Skeletal muscle tissue (tissue), 4 donors: ENCODE data around the gene BACH2. TPM values are rescaled to one million over a fixed set of nuclear protein-coding genes. Genes with fewer than 3 reads are reported as not detected.
"Not testable (repeated sequence)": the region's sequence is repeated elsewhere in the genome, so short reads cannot be mapped to it uniquely, and the experiment has no call there.

Source experiments
- H3K27ac ChIP-seq: one replicate; pipeline ENCODE4 v1.7.0; 2013; ENCODE audit warnings: mild to moderate bottlenecking, low read depth, low read length, inconsistent platforms
- H3K27me3 ChIP-seq, 3 donors: one replicate each; pipeline ENCODE4 v1.7.0; 2013; ENCODE audit warnings: low read length in 3 of 3; ENCODE audit not compliant: control insufficient read depth in 3 of 3, insufficient read depth in 3 of 3
- H3K36me3 ChIP-seq, 3 donors: one replicate each; pipeline ENCODE4 v1.7.0; 2013; ENCODE audit warnings: low read length in 3 of 3; ENCODE audit not compliant: control insufficient read depth in 3 of 3, insufficient read depth in 3 of 3
- H3K4me1 ChIP-seq, 3 donors: one replicate each; pipeline ENCODE4 v1.7.0; 2013; ENCODE audit warnings: low read length in 3 of 3, mild to moderate bottlenecking in 3 of 3; ENCODE audit not compliant: control insufficient read depth in 3 of 3, insufficient read depth in 3 of 3
- H3K4me3 ChIP-seq, 3 donors: one replicate each; pipeline ENCODE4 v1.7.0; 2013; ENCODE audit warnings: low read length in 3 of 3
- H3K9ac ChIP-seq, 3 donors: one replicate each; pipeline ENCODE4 v1.7.0; 2013; ENCODE audit warnings: low read length in 3 of 3, mild to moderate bottlenecking in 3 of 3, moderate library complexity in 2 of 3, low read depth in 1 of 3
- H3K9me3 ChIP-seq, 3 donors: one replicate each; pipeline ENCODE4 v1.7.0; 2013; ENCODE audit warnings: low read length in 3 of 3; ENCODE audit not compliant: control insufficient read depth in 3 of 3
- total RNA-seq: library from RNA; depleted of rRNA; stranded (reverse); fragments of >200 nt; gene quantifications from one replicate; pipeline ENCODE4 v1.2.3, GENCODE V29; 2014
- donor health status: Osteomylitis.

The BACH2 gene
- total RNA-seq, 1 donor from 2014 or later = 3.7 TPM

GRCh38 chr6:90136837-90137568 is 159.6 kb downstream of the BACH2 start:
- no peak overlapping the region for H3K4me3 ChIP-seq
- H3K27ac ChIP-seq = peak overlapping the region; percentile 78
- H3K9ac ChIP-seq = peak overlapping the region in 1 of 3 donors; percentile 28
- no peaks in the 10 kb centered on the region for H3K27me3 ChIP-seq
- no peaks in the 10 kb centered on the region for H3K36me3 ChIP-seq
- H3K9me3 ChIP-seq = no peaks in the 10 kb centered on the region
- peaks cover 24 to 31% (median 27%) of the 10 kb centered on the region in 3 donors for H3K4me1 ChIP-seq

- no peak overlapping the region for H3K4me3 ChIP-seq
- peak overlapping the region; percentile 25 for H3K27ac ChIP-seq
- no peaks in the 10 kb centered on the region for H3K27me3 ChIP-seq
- no peaks in the 10 kb centered on the region for H3K9me3 ChIP-seq
- H3K9ac ChIP-seq = peak overlapping the region in 1 of 3 donors; percentile 26
- H3K4me1 ChIP-seq = peaks cover 31 to 35% (median 32%) of the 10 kb centered on the region in 3 donors
- no peaks in the 10 kb centered on the region for H3K36me3 ChIP-seq
These were observed 160.5 kb downstream of the BACH2 start for GRCh38 chr6:90136176-90136575.

GRCh38 chr6:90135667-90136066 is 161.0 kb downstream of the BACH2 start:
- Histone ChIP-seq H3K4me3 (no peak overlapping the region), H3K4me1 (peaks cover 32 to 35% (median 32%) of the 10 kb centered on the region in 3 donors), H3K9ac (peak overlapping the region in 1 of 3 donors; percentile 26), H3K27ac (peak overlapping the region; percentile 25), H3K9me3 (no peaks in the 10 kb centered on the region), H3K27me3 (no peaks in the 10 kb centered on the region), H3K36me3 (no peaks in the 10 kb centered on the region)

- not testable (repeated sequence) for H3K36me3 ChIP-seq, H3K9ac ChIP-seq, H3K27me3 ChIP-seq, H3K27ac ChIP-seq, H3K9me3 ChIP-seq, H3K4me3 ChIP-seq
- H3K4me1 ChIP-seq = peaks cover 32 to 35% (median 32%) of the 10 kb centered on the region in 3 donors
These were observed 163.0 kb downstream of the BACH2 start for GRCh38 chr6:90133664-90134063.

GRCh38 chr6:90131614-90132423 is 164.8 kb downstream of the BACH2 start:
- H3K27ac ChIP-seq = peak overlapping the region; percentile 51
- no peak overlapping the region for H3K9ac ChIP-seq
- H3K27me3 ChIP-seq = no peaks in the 10 kb centered on the region
- H3K36me3 ChIP-seq = no peaks in the 10 kb centered on the region
- peaks cover 18 to 24% (median 20%) of the 10 kb centered on the region in 3 donors for H3K4me1 ChIP-seq
- no peaks in the 10 kb centered on the region for H3K9me3 ChIP-seq
- H3K4me3 ChIP-seq = no peak overlapping the region

- peak overlapping the region; percentile 21 for H3K27ac ChIP-seq
- H3K36me3 ChIP-seq = no peaks in the 10 kb centered on the region
- no peak overlapping the region for H3K4me3 ChIP-seq
- H3K27me3 ChIP-seq = no peaks in the 10 kb centered on the region
- no peak overlapping the region for H3K9ac ChIP-seq
- no peaks in the 10 kb centered on the region for H3K9me3 ChIP-seq
- H3K4me1 ChIP-seq = peaks cover 19 to 22% (median 20%) of the 10 kb centered on the region in 3 donors
These were observed 165.5 kb downstream of the BACH2 start for GRCh38 chr6:90131125-90131524.

- not testable (repeated sequence) for H3K36me3 ChIP-seq, H3K4me3 ChIP-seq
- peaks cover 17 to 31% (median 23%) of the 10 kb centered on the region in 3 donors for H3K4me1 ChIP-seq
These were observed 168.0 kb downstream of the BACH2 start for GRCh38 chr6:90128687-90129086.

GRCh38 chr6:90127595-90127994 is 169.0 kb downstream of the BACH2 start:
- Histone ChIP-seq H3K9ac (no peak overlapping the region), H3K4me3 (no peak overlapping the region), H3K9me3 (no peaks in the 10 kb centered on the region), H3K27me3 (no peaks in the 10 kb centered on the region), H3K4me1 (peaks cover 14 to 28% (median 20%) of the 10 kb centered on the region in 3 donors), H3K36me3 (no peaks in the 10 kb centered on the region), H3K27ac (no peak overlapping the region)

More at GRCh38 chr6:90128687-90129086, 168.0 kb downstream of the BACH2 start:
- not testable (repeated sequence) for H3K9ac ChIP-seq, H3K27me3 ChIP-seq, H3K27ac ChIP-seq, H3K9me3 ChIP-seq

- Histone ChIP-seq H3K9ac (no peak overlapping the region), H3K9me3 (no peaks in the 10 kb centered on the region), H3K27me3 (no peaks in the 10 kb centered on the region), H3K4me1 (peaks cover 11 to 25% (median 12%) of the 10 kb centered on the region in 3 donors), H3K27ac (no peak overlapping the region), H3K4me3 (no peak overlapping the region), H3K36me3 (no peaks in the 10 kb centered on the region)
These were observed 169.8 kb downstream of the BACH2 start for GRCh38 chr6:90126839-90127238.

- no peaks in the 10 kb centered on the region for H3K36me3 ChIP-seq
- peaks cover 5 to 22% (median 12%) of the 10 kb centered on the region in 3 donors for H3K4me1 ChIP-seq
These were observed 170.5 kb downstream of the BACH2 start for GRCh38 chr6:90126181-90126580.

More at GRCh38 chr6:90126181-90126580, 170.5 kb downstream of the BACH2 start:
- H3K4me3 ChIP-seq = no peak overlapping the region
- peak overlapping the region in 2 of 3 donors; percentile 21 to 48 for H3K9ac ChIP-seq
- no peak overlapping the region for H3K27ac ChIP-seq
- no peaks in the 10 kb centered on the region for H3K27me3 ChIP-seq
- H3K9me3 ChIP-seq = no peaks in the 10 kb centered on the region
